GM23248 (cell line): ENCODE results near the gene LRFN3.

ENCODE experiments used
- EZH2 ChIP-seq: fragments of 200-600 bp; sonication (generic); IDR thresholded peaks from 2 replicates; pipeline ENCODE4 v1.6.1; 2018; ENCODE audit warnings: antibody characterized with exemption, mild to moderate bottlenecking; ENCODE audit not compliant: insufficient read depth, poor library complexity, severe bottlenecking
- EZH2phosphoT487 ChIP-seq: fragments of 200-600 bp; sonication (generic); IDR thresholded peaks from 2 replicates; pipeline ENCODE4 v1.6.1; 2018; ENCODE audit warnings: antibody characterized with exemption, moderate library complexity, mild to moderate bottlenecking, low read depth; ENCODE audit not compliant: insufficient read depth

- TF ChIP-seq EZH2 (no peak), EZH2phosphoT487 (no peak)
These were observed 49.0 kb upstream of the LRFN3 start for GRCh38 chr19:35887197-35887596.
